HepG2 (cell line): Measurements from ENCODE around the gene USP30. TPM values are rescaled to one million over a fixed set of nuclear protein-coding genes. Genes with fewer than 3 reads are reported as not detected.

Experiments
- ATAD3A ChIP-seq: sonication (generic); formaldehyde crosslinking; IDR thresholded peaks from 2 replicates; pipeline ENCODE4 v1.4.0; 2020; ENCODE audit warnings: missing genetic modification reagents
- BCL6 ChIP-seq: IDR thresholded peaks from 2 replicates; pipeline ENCODE4 v1.6.1; 2016; ENCODE audit warnings: missing genetic modification reagents, missing compliant biosample characterization
- BRD4 ChIP-seq: sonication (generic); formaldehyde crosslinking; IDR thresholded peaks from 2 replicates; pipeline ENCODE4 v1.4.0; 2020; ENCODE audit warnings: missing genetic modification reagents
- CCDC6 ChIP-seq: sonication (generic); formaldehyde crosslinking; IDR thresholded peaks from 2 replicates; pipeline ENCODE4 v1.8.1; 2022; ENCODE audit warnings: mild to moderate bottlenecking, missing genetic modification reagents, moderate library complexity
- CTCF ChIP-seq: sonication (generic); formaldehyde crosslinking; IDR thresholded peaks from 2 replicates; pipeline ENCODE4 v1.5.0; 2020; ENCODE audit warnings: mild to moderate bottlenecking, missing genetic modification reagents, moderate library complexity
- RNF2 ChIP-seq: fragments of 450-650 bp; conservative IDR thresholded peaks from 2 replicates; pipeline ENCODE4 v1.6.1; 2016; ENCODE audit warnings: low read depth
- SETDB1 ChIP-seq: sonication (generic); formaldehyde crosslinking; IDR thresholded peaks from 2 replicates; pipeline ENCODE4 v1.5.1; 2020; ENCODE audit warnings: missing genetic modification reagents, mild to moderate bottlenecking, borderline replicate concordance
- SMC3 ChIP-seq: IDR thresholded peaks from 2 replicates; pipeline ENCODE4 v1.6.1; 2011; ENCODE audit warnings: low read length, improper control_type of control experiment
- TBL1XR1 ChIP-seq: fragments of 150-350 bp; IDR thresholded peaks from 2 replicates; pipeline ENCODE4 v1.6.1; 2014; ENCODE audit warnings: borderline replicate concordance, low read length; ENCODE audit not compliant: partially characterized antibody
- TCF7 ChIP-seq: sonication (generic); IDR thresholded peaks from 2 replicates; pipeline ENCODE4 v1.6.1; 2016; ENCODE audit warnings: antibody characterized with exemption, low read depth
- XBP1 ChIP-seq: sonication (generic); formaldehyde crosslinking; IDR thresholded peaks from 2 replicates; pipeline ENCODE4 v1.5.0; 2020; ENCODE audit warnings: missing genetic modification reagents
- ZBTB46 ChIP-seq: sonication (generic); formaldehyde crosslinking; IDR thresholded peaks from 2 replicates; pipeline ENCODE4 v1.4.0; 2020; ENCODE audit warnings: mild to moderate bottlenecking, missing genetic modification reagents, borderline replicate concordance
- ZNF274 ChIP-seq: sonication (generic); formaldehyde crosslinking; IDR thresholded peaks from 2 replicates; pipeline ENCODE4 v1.5.1; 2020; ENCODE audit warnings: mild to moderate bottlenecking, missing genetic modification reagents
- ZNF382 ChIP-seq: sonication (generic); formaldehyde crosslinking; IDR thresholded peaks from 2 replicates; pipeline ENCODE4 v1.5.0; 2020; ENCODE audit warnings: missing genetic modification reagents, mild to moderate bottlenecking, borderline replicate concordance
- ZNF652 ChIP-seq: IDR thresholded peaks from 2 replicates; pipeline ENCODE4 v1.6.1; 2016; ENCODE audit warnings: low read depth, borderline replicate concordance
- ZNF678 ChIP-seq: sonication (generic); formaldehyde crosslinking; IDR thresholded peaks from 2 replicates; pipeline ENCODE4 v1.4.0; 2020; ENCODE audit warnings: mild to moderate bottlenecking, missing genetic modification reagents
- polyA plus RNA-seq, 8 experiments: library from polyadenylated mRNA; depleted of rRNA in 3 of 8; stranded (reverse) in 7 of 8; unstranded in 1 of 8; fragments of >200 nt; fragmentation: Illumina TruSeq in 4 of 8; extraction: Trizol in 4 of 8; gene quantifications; 2 replicates each; pipeline versions ENCODE4 v1.2.1 to v1.2.3, GENCODE V29; 2011 to 2016; ENCODE audit warnings: low read depth in 4 of 8, missing spikeins in 1 of 8, mixed read lengths in 1 of 8; ENCODE audit not compliant: insufficient read depth in 1 of 8
- total RNA-seq, 5 experiments: library from RNA; depleted of rRNA; stranded (reverse); fragments of >200 nt; fragmentation: Illumina TruSeq; extraction: Trizol; gene quantifications; 2 replicates each; pipeline ENCODE4 v1.2.3, GENCODE V29; 2016; ENCODE audit warnings: low read depth in 1 of 5
- TF ChIP-seq, protein P1 (sequence below): sonication (generic); formaldehyde crosslinking; IDR thresholded peaks from 2 replicates; pipeline ENCODE4 v1.4.0; 2020; ENCODE audit warnings: missing genetic modification reagents
- TF ChIP-seq, protein P2 (sequence below): sonication (generic); formaldehyde crosslinking; IDR thresholded peaks from 2 replicates; pipeline ENCODE4 v1.9.0; 2021; ENCODE audit warnings: missing genetic modification reagents, mild to moderate bottlenecking, borderline replicate concordance
- TF ChIP-seq, protein P3 (sequence below): sonication (generic); formaldehyde crosslinking; IDR thresholded peaks from 2 replicates; pipeline ENCODE4 v1.4.0; 2020; ENCODE audit warnings: missing genetic modification reagents, borderline replicate concordance

Gene USP30
- total and polyA plus RNA-seq, 2 of the 13 experiments (the other 11 are each of a cell fraction or from before 2014, with no cell fraction given) = 11.2 to 20.8 TPM

DNA sequence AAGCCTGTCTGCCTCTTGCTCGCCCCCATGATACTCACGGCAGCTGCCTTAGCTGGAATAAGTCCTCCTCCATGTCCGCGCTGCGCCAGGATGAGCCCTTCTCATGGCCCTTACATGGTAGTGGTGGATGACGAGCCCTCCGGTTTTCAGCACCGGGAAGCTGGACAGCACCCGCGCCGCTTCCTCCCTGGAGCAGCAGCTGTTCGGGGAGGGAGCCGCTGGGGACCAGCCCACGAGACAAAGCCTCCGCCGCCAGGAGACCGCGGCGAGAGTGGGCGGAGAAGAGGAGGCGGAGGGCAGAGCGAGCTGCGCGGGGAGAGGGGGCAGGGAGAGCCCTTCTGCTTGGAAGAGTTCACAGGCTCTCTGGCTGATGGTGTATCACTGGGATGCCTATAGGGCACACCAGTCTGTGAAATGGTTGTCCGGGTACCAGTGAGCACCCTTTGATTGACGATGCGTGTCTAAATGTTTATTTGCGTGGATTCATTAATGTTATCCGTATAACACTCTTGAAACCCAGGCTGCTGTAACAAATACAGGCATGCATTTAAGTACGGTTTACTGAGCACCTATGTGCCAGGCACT, 31.5 kb upstream of the USP30 start, which contains the start of gene SVOP (continued):
- no peak for TF ChIP-seq ZNF382
- no peak for TF ChIP-seq RNF2
- TF ChIP-seq, protein P1, sequence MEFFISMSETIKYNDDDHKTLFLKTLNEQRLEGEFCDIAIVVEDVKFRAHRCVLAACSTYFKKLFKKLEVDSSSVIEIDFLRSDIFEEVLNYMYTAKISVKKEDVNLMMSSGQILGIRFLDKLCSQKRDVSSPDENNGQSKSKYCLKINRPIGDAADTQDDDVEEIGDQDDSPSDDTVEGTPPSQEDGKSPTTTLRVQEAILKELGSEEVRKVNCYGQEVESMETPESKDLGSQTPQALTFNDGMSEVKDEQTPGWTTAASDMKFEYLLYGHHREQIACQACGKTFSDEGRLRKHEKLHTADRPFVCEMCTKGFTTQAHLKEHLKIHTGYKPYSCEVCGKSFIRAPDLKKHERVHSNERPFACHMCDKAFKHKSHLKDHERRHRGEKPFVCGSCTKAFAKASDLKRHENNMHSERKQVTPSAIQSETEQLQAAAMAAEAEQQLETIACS = no peak
- TF ChIP-seq, protein P2, sequence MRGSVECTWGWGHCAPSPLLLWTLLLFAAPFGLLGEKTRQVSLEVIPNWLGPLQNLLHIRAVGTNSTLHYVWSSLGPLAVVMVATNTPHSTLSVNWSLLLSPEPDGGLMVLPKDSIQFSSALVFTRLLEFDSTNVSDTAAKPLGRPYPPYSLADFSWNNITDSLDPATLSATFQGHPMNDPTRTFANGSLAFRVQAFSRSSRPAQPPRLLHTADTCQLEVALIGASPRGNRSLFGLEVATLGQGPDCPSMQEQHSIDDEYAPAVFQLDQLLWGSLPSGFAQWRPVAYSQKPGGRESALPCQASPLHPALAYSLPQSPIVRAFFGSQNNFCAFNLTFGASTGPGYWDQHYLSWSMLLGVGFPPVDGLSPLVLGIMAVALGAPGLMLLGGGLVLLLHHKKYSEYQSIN (CRISPR knock-in tag) = no peak
- no peak for TF ChIP-seq TBL1XR1
- peak; percentile 78; the same call in 1 of the 2 replicates for TF ChIP-seq CCDC6 (CRISPR knock-in tag)
- TF ChIP-seq, protein P3, sequence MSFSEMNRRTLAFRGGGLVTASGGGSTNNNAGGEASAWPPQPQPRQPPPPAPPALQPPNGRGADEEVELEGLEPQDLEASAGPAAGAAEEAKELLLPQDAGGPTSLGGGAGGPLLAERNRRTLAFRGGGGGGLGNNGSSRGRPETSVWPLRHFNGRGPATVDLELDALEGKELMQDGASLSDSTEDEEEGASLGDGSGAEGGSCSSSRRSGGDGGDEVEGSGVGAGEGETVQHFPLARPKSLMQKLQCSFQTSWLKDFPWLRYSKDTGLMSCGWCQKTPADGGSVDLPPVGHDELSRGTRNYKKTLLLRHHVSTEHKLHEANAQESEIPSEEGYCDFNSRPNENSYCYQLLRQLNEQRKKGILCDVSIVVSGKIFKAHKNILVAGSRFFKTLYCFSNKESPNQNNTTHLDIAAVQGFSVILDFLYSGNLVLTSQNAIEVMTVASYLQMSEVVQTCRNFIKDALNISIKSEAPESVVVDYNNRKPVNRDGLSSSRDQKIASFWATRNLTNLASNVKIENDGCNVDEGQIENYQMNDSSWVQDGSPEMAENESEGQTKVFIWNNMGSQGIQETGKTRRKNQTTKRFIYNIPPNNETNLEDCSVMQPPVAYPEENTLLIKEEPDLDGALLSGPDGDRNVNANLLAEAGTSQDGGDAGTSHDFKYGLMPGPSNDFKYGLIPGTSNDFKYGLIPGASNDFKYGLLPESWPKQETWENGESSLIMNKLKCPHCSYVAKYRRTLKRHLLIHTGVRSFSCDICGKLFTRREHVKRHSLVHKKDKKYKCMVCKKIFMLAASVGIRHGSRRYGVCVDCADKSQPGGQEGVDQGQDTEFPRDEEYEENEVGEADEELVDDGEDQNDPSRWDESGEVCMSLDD (CRISPR knock-in tag) = peak; percentile 78; the same call in 1 of the 2 replicates
- 0 out of 2 replicates have a peak, but pooled peaks have one; percentile 70 for TF ChIP-seq ATAD3A (CRISPR knock-in tag)
- 0 out of 2 replicates have a peak, but pooled peaks have one; percentile 60 for TF ChIP-seq ZNF274
- TF ChIP-seq SETDB1 (CRISPR knock-in tag) = no peak
- no peak for TF ChIP-seq SMC3
- 0 out of 2 replicates have a peak, but pooled peaks have one; percentile 72 for TF ChIP-seq XBP1 (CRISPR knock-in tag)
- no peak for TF ChIP-seq ZBTB46
- no peak for TF ChIP-seq CTCF
- TF ChIP-seq BRD4 (CRISPR knock-in tag) = no peak
- peak; percentile 68 for TF ChIP-seq BCL6 (CRISPR knock-in tag)
- TF ChIP-seq ZNF652 (CRISPR knock-in tag) = no peak
- TF ChIP-seq ZNF678 (CRISPR knock-in tag) = peak; percentile 66; the same call in 1 of the 2 replicates
- no peak for TF ChIP-seq TCF7
